GM18907 (cell line): ENCODE data around the gene NPIPA3.
"Not testable (repeated sequence)": the region's sequence is repeated elsewhere in the genome, so short reads cannot be mapped to it uniquely, and the experiment has no call there.

Experiments used
- ATAC-seq: cut with Tn5 transposase; IDR thresholded peaks from one replicate; pipeline ENCODE4 v1.9.1; 2021; ENCODE audit warnings: mild to moderate bottlenecking, moderate library complexity; ENCODE audit not compliant: unreplicated experiment

NPIPA3 gene

GRCh38 chr16:14703156-14704011, at the start of gene NPIPA3:
NPIPA3 (plus strand) TSS chr16:14703411; CDS start chr16:14708944, 5,533 bp downstream.
- peak; percentile 99 for ATAC-seq

GRCh38 chr16:14658063-14658462, 45.1 kb upstream of the NPIPA3 start:
- ATAC-seq = peak; percentile 80

- no peak for ATAC-seq
Observed at GRCh38 chr16:14667347-14668266, 35.6 kb upstream of the NPIPA3 start.

- no peak for ATAC-seq
Observed at GRCh38 chr16:14668556-14669223, 34.5 kb upstream of the NPIPA3 start.

- no peak for ATAC-seq
Observed at GRCh38 chr16:14669776-14670175, 33.4 kb upstream of the NPIPA3 start.

- ATAC-seq = no peak
Observed at GRCh38 chr16:14672403-14672971, 30.7 kb upstream of the NPIPA3 start.

- ATAC-seq = no peak
Observed at GRCh38 chr16:14676633-14677032, 26.6 kb upstream of the NPIPA3 start.

- ATAC-seq = no peak
Observed at GRCh38 chr16:14677627-14678026, 25.6 kb upstream of the NPIPA3 start.

- no peak for ATAC-seq
Observed at GRCh38 chr16:14678748-14679497, 24.3 kb upstream of the NPIPA3 start.

GRCh38 chr16:14680396-14680795, 22.8 kb upstream of the NPIPA3 start:
- ATAC-seq = not testable (repeated sequence)

GRCh38 chr16:14681115-14681514, 22.1 kb upstream of the NPIPA3 start:
- ATAC-seq = no peak

GRCh38 chr16:14682121-14682520, 21.1 kb upstream of the NPIPA3 start:
- no peak for ATAC-seq

GRCh38 chr16:14685870-14686793, 17.1 kb upstream of the NPIPA3 start:
- ATAC-seq = not testable (repeated sequence)

GRCh38 chr16:14694129-14694528, 9.1 kb upstream of the NPIPA3 start, which contains the start of gene PLA2G10:
PLA2G10 (minus strand) TSS chr16:14694308; CDS start chr16:14694229, 79 bp downstream.
- ATAC-seq = not testable (repeated sequence)

GRCh38 chr16:14701859-14702258, 1.4 kb upstream of the NPIPA3 start:
- ATAC-seq = not testable (repeated sequence)

- not testable (repeated sequence) for ATAC-seq
Observed at GRCh38 chr16:14702672-14703071, 539 bp upstream of the NPIPA3 start.

GRCh38 chr16:14733233-14733632, 30.0 kb downstream of the NPIPA3 start:
- ATAC-seq = not testable (repeated sequence)

- ATAC-seq = not testable (repeated sequence)
Observed at GRCh38 chr16:14740832-14741385, 37.7 kb downstream of the NPIPA3 start.
